ENCODE data around the gene RBM15. TPM values are rescaled to one million over a fixed set of nuclear protein-coding genes. Genes with fewer than 3 reads are reported as not detected.

The RBM15 gene
- total RNA-seq, 4 donors from 2014 or later = 24.1 to 42.4 (median 31.4) TPM

- no peak for TF ChIP-seq CTCF (IDR thresholded peaks at IDR 0.05; ENCODE audit: low read depth)
Measured at GRCh38 chr1:110355321-110355720, 16.1 kb downstream of the RBM15 start.

GRCh38 chr1:110356379-110356778 lies 17.2 kb downstream of the RBM15 start:
- no peak for TF ChIP-seq CTCF (IDR thresholded peaks at IDR 0.05; ENCODE audit: low read depth)

- TF ChIP-seq CTCF (IDR thresholded peaks at IDR 0.05; ENCODE audit: low read depth) = no peak
Measured at GRCh38 chr1:110360431-110360830, 21.3 kb downstream of the RBM15 start.

GRCh38 chr1:110361856-110362255 lies 22.7 kb downstream of the RBM15 start:
- TF ChIP-seq CTCF (IDR thresholded peaks at IDR 0.05; ENCODE audit: low read depth) = no peak

- TF ChIP-seq CTCF (IDR thresholded peaks at IDR 0.05; ENCODE audit: low read depth) = no peak
Measured at GRCh38 chr1:110364221-110364620, 25.0 kb downstream of the RBM15 start.

- TF ChIP-seq CTCF (IDR thresholded peaks at IDR 0.05; ENCODE audit: low read depth) = no peak
Measured at GRCh38 chr1:110370827-110371226, 31.6 kb downstream of the RBM15 start.

- no peak for TF ChIP-seq CTCF (IDR thresholded peaks at IDR 0.05; ENCODE audit: low read depth)
Measured at GRCh38 chr1:110375490-110375889, 36.3 kb downstream of the RBM15 start.
